Lower lobe of right lung (tissue), 2 donors: Measurements from ENCODE around the gene AMOT. TPM values are rescaled to one million over a fixed set of nuclear protein-coding genes. Genes with fewer than 3 reads are reported as not detected.

ENCODE experiments used
- ATAC-seq, 2 donors: fragments of 200-7000 bp; cut with Tn5 transposase; one replicate each; pipeline ENCODE4 v1.9.1; 2020 to 2022; ENCODE audit warnings: mild to moderate bottlenecking in 2 of 2, moderate library complexity in 2 of 2
- DNase-seq: peaks from one replicate; pipeline ENCODE4 v3.0.0-alpha.2; 2020
- H3K27ac ChIP-seq: fragments of 200-600 bp; one replicate; pipeline ENCODE4 v1.8.0; 2022
- H3K27me3 ChIP-seq: fragments of 200-600 bp; one replicate; pipeline ENCODE4 v1.8.0; 2022; ENCODE audit warnings: low read depth
- H3K36me3 ChIP-seq: fragments of 200-600 bp; one replicate; pipeline ENCODE4 v1.8.0; 2022; ENCODE audit warnings: mild to moderate bottlenecking
- H3K4me1 ChIP-seq: fragments of 200-600 bp; one replicate; pipeline ENCODE4 v1.8.0; 2022
- H3K4me3 ChIP-seq: fragments of 200-600 bp; one replicate; pipeline ENCODE4 v1.8.0; 2022; ENCODE audit warnings: mild to moderate bottlenecking
- H3K9me3 ChIP-seq: fragments of 200-600 bp; one replicate; pipeline ENCODE4 v1.8.0; 2022
- CTCF ChIP-seq: fragments of 200-600 bp; IDR thresholded peaks from one replicate; pipeline ENCODE4 v1.8.0; 2022; ENCODE audit warnings: antibody characterized with exemption, mild to moderate bottlenecking
- intact Hi-C: fragments of 100-400 bp; cut with DNase I; formaldehyde crosslinking; loops from one replicate; pipeline ENCODE4 v1.11.0; 2022
- total RNA-seq: library from RNA; stranded (reverse); fragmentation: NEBNext Ultra II Directional; extraction: Animal tissue kit (Norgen Biotek cat#: 25700); gene quantifications from one replicate; pipeline ENCODE4 v1.2.1, GENCODE V29; 2021
- donor health status: DM: no; HTN: yes; CAD: no; lungs with severe emphysema.

Gene AMOT
- total RNA-seq, 1 donor from 2014 or later, result 12.4 TPM

GRCh38 chrX:112827292-112827903, 13.2 kb downstream of the AMOT start:
- intact Hi-C loops, result no loop called here
- Histone ChIP-seq H3K27ac (no peak overlapping the region), H3K27me3 (no peaks in the 10 kb centered on the region), H3K36me3 (no peaks in the 10 kb centered on the region), H3K4me1 (no peaks in the 10 kb centered on the region), H3K4me3 (no peak overlapping the region), H3K9me3 (no peaks in the 10 kb centered on the region)
- no peak for TF ChIP-seq CTCF
- ATAC-seq, result no peak
- no peak for DNase-seq

- no peak for ATAC-seq
- DNase-seq, result no peak
- H3K36me3 ChIP-seq, result no peaks in the 10 kb centered on the region
- intact Hi-C loops, result no loop called here
- H3K27ac ChIP-seq, result no peak overlapping the region
- H3K4me1 ChIP-seq, result no peaks in the 10 kb centered on the region
- no peak for TF ChIP-seq CTCF
- no peak overlapping the region for H3K4me3 ChIP-seq
- no peaks in the 10 kb centered on the region for H3K27me3 ChIP-seq
- no peaks in the 10 kb centered on the region for H3K9me3 ChIP-seq
These were observed 14.6 kb downstream of the AMOT start for GRCh38 chrX:112826023-112826422.

- peaks cover 7% of the 10 kb centered on the region for H3K4me1 ChIP-seq
- no peaks in the 10 kb centered on the region for H3K27me3 ChIP-seq
- TF ChIP-seq CTCF, result no peak
- H3K36me3 ChIP-seq, result no peaks in the 10 kb centered on the region
- no peak overlapping the region for H3K27ac ChIP-seq
- DNase-seq (no peak), ATAC-seq (no peak)
- intact Hi-C loops, result no loop called here
- no peaks in the 10 kb centered on the region for H3K9me3 ChIP-seq
- no peak overlapping the region for H3K4me3 ChIP-seq
These were observed 17.7 kb downstream of the AMOT start for GRCh38 chrX:112822892-112823291.

GRCh38 chrX:112820364-112821268, 20.0 kb downstream of the AMOT start:
- no peak for ATAC-seq
- no peaks in the 10 kb centered on the region for H3K27me3 ChIP-seq
- no peak for DNase-seq
- no peak overlapping the region for H3K27ac ChIP-seq
- H3K4me1 ChIP-seq, result peaks cover 7% of the 10 kb centered on the region
- H3K9me3 ChIP-seq, result no peaks in the 10 kb centered on the region
- H3K36me3 ChIP-seq, result no peaks in the 10 kb centered on the region
- no peak overlapping the region for H3K4me3 ChIP-seq
- intact Hi-C loops, result no loop called here
- no peak for TF ChIP-seq CTCF

DNA sequence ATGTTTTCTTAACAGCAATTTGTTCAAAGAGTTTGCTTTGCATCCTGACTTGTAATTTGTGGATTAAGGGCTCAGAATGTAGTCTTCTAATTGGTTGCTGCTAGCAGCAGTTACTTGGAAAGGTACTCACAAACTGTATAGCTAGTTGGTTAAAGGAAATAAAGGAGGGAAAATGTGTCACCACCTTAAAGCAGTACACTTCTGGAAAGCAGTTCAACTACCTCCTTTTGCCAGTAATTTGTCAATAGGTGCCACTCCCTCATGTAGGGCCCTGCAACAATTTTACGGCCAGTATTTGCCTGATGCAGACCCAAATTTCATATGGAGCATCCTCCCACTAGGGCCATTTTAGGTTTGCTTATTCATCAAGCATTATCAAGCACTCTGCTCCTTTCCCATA, 20.8 kb downstream of the AMOT start:
- no peaks in the 10 kb centered on the region for H3K9me3 ChIP-seq
- H3K27me3 ChIP-seq, result no peaks in the 10 kb centered on the region
- intact Hi-C loops, result no loop called here

More for the DNA sequence above, 20.8 kb downstream of the AMOT start:
- no peak for TF ChIP-seq CTCF
- no peaks in the 10 kb centered on the region for H3K36me3 ChIP-seq
- H3K4me3 ChIP-seq, result no peak overlapping the region
- DNase-seq, result no peak
- peaks cover 7% of the 10 kb centered on the region for H3K4me1 ChIP-seq
- no peak overlapping the region for H3K27ac ChIP-seq
- ATAC-seq, result no peak
